Smooth muscle cell (in vitro differentiated cells): ENCODE results near the gene LTBP4. TPM values are rescaled to one million over a fixed set of nuclear protein-coding genes. Genes with fewer than 3 reads are reported as not detected.

Source experiments
- DNase-seq: peaks from one replicate; lab custom pipeline; 2025; ENCODE audit not compliant: unreplicated experiment; lab: John Stamatoyannopoulos, UW
- H2AFZ ChIP-seq: fragments of 200-600 bp; sonication (generic); 2 replicates; pipeline ENCODE4 v1.6.0; 2016; ENCODE audit warnings: antibody characterized with exemption, low read depth, mild to moderate bottlenecking
- H3F3A ChIP-seq: fragments of 200-600 bp; sonication (generic); 2 replicates; pipeline ENCODE4 v1.6.0; 2017; ENCODE audit warnings: antibody characterized with exemption, low read depth
- H3K27ac ChIP-seq: fragments of 200-600 bp; sonication (generic); 2 replicates; pipeline ENCODE4 v1.5.1; 2016; ENCODE audit warnings: low read depth, mild to moderate bottlenecking
- H3K27me3 ChIP-seq: fragments of 200-600 bp; sonication (generic); 2 replicates; pipeline ENCODE4 v1.6.1; 2016; ENCODE audit warnings: low read depth, mild to moderate bottlenecking
- H3K36me3 ChIP-seq: fragments of 200-600 bp; sonication (generic); 2 replicates; pipeline ENCODE4 v1.5.1; 2016; ENCODE audit warnings: low read depth
- H3K4me1 ChIP-seq: fragments of 200-600 bp; sonication (generic); 2 replicates; pipeline ENCODE4 v1.5.1; 2016; ENCODE audit warnings: low read depth
- H3K4me2 ChIP-seq: fragments of 200-600 bp; sonication (generic); 2 replicates; pipeline ENCODE4 v1.6.0; 2016; ENCODE audit warnings: mild to moderate bottlenecking
- H3K4me3 ChIP-seq: fragments of 200-600 bp; sonication (generic); 2 replicates; pipeline ENCODE4 v1.5.1; 2016; ENCODE audit warnings: mild to moderate bottlenecking
- H3K79me2 ChIP-seq: fragments of 200-600 bp; sonication (generic); 2 replicates; pipeline ENCODE4 v1.6.0; 2016; ENCODE audit warnings: low read depth, mild to moderate bottlenecking
- H3K9ac ChIP-seq: fragments of 200-600 bp; sonication (generic); 2 replicates; pipeline ENCODE4 v1.6.0; 2016; ENCODE audit warnings: low read depth
- H3K9me3 ChIP-seq: fragments of 200-600 bp; sonication (generic); replicated peaks from 2 replicates; pipeline ENCODE4 v1.5.1; 2016; ENCODE audit warnings: low read depth
- H4K20me1 ChIP-seq: fragments of 200-600 bp; sonication (generic); 2 replicates; pipeline ENCODE4 v1.6.0; 2016; ENCODE audit warnings: low read depth
- WGBS: methylation state at CpG from one replicate; pipeline ENCODE4 v1.1.7; 2016; ENCODE audit warnings: low lambda C conversion rate; 5-methylcytosine and 5-hydroxymethylcytosine counted together
- polyA plus RNA-seq: library from polyadenylated mRNA; unstranded; fragments of >200 nt; fragmentation: Nextera tagmentation; extraction: Ambion mirVana; gene quantifications from 2 replicates; pipeline ENCODE4 v1.2.1, GENCODE V29; 2016
- total RNA-seq: library from RNA; depleted of rRNA; stranded (reverse); fragments of >200 nt; gene quantifications from 2 replicates; pipeline ENCODE4 v1.2.3, GENCODE V29; 2014
- TF ChIP-seq, protein P1 (sequence below): fragments of 200-600 bp; sonication (generic); IDR thresholded peaks from 2 replicates; pipeline ENCODE4 v1.5.1; 2017; ENCODE audit warnings: borderline replicate concordance, mild to moderate bottlenecking, antibody characterized with exemption; ENCODE audit not compliant: insufficient read depth, poor library complexity, severe bottlenecking

The LTBP4 gene
- total and polyA plus RNA-seq, 2 experiments from 2014 or later: 38.5 to 188 TPM

GRCh38 chr19:40632311-40633036 is 31.3 kb downstream of the LTBP4 start:
- Histone ChIP-seq H3K36me3 (no peaks in the 10 kb centered on the region), H4K20me1 (no peaks in the 10 kb centered on the region), H3K4me1 (peaks cover 6% of the 10 kb centered on the region), H3K27me3 (no peaks in the 10 kb centered on the region), H3K4me3 (no peak overlapping the region), H3K4me2 (peak overlapping the region; percentile 78), H3K9me3 (no peaks in the 10 kb centered on the region), H3K9ac (no peak overlapping the region), H3K27ac (peak overlapping the region; percentile 62), H2AFZ (no peak overlapping the region), H3K79me2 (no peaks in the 10 kb centered on the region), H3F3A (peaks cover 9% of the 10 kb centered on the region)
- no peak for DNase-seq
- TF ChIP-seq, protein P1, sequence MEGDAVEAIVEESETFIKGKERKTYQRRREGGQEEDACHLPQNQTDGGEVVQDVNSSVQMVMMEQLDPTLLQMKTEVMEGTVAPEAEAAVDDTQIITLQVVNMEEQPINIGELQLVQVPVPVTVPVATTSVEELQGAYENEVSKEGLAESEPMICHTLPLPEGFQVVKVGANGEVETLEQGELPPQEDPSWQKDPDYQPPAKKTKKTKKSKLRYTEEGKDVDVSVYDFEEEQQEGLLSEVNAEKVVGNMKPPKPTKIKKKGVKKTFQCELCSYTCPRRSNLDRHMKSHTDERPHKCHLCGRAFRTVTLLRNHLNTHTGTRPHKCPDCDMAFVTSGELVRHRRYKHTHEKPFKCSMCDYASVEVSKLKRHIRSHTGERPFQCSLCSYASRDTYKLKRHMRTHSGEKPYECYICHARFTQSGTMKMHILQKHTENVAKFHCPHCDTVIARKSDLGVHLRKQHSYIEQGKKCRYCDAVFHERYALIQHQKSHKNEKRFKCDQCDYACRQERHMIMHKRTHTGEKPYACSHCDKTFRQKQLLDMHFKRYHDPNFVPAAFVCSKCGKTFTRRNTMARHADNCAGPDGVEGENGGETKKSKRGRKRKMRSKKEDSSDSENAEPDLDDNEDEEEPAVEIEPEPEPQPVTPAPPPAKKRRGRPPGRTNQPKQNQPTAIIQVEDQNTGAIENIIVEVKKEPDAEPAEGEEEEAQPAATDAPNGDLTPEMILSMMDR: no peak
- 60% methylated on average over 3 of the region's 3 CpGs for WGBS

GRCh38 chr19:40633207-40633606 is 32.0 kb downstream of the LTBP4 start:
- no peak overlapping the region for H2AFZ ChIP-seq
- peak overlapping the region; percentile 62 for H3K27ac ChIP-seq
- H3K4me2 ChIP-seq: peak overlapping the region; percentile 78
- no peaks in the 10 kb centered on the region for H3K9me3 ChIP-seq
- H3F3A ChIP-seq: peaks cover 9% of the 10 kb centered on the region
- DNase-seq: no peak
- H3K27me3 ChIP-seq: no peaks in the 10 kb centered on the region
- H3K4me1 ChIP-seq: peaks cover 6% of the 10 kb centered on the region
- H3K36me3 ChIP-seq: no peaks in the 10 kb centered on the region
- H3K9ac ChIP-seq: no peak overlapping the region
- no peaks in the 10 kb centered on the region for H3K79me2 ChIP-seq
- 12% methylated on average over 5 of the region's 5 CpGs for WGBS
- no peaks in the 10 kb centered on the region for H4K20me1 ChIP-seq
- no peak overlapping the region for H3K4me3 ChIP-seq
- TF ChIP-seq, protein P1: no peak

- Histone ChIP-seq H3K9ac (no peak overlapping the region), H3K4me1 (peaks cover 10% of the 10 kb centered on the region), H3K79me2 (no peaks in the 10 kb centered on the region), H3K27ac (no peak overlapping the region), H2AFZ (no peak overlapping the region), H3K4me2 (no peak overlapping the region), H3K9me3 (no peaks in the 10 kb centered on the region), H3F3A (peaks cover 9% of the 10 kb centered on the region), H3K36me3 (no peaks in the 10 kb centered on the region), H3K4me3 (no peak overlapping the region), H4K20me1 (no peaks in the 10 kb centered on the region), H3K27me3 (no peaks in the 10 kb centered on the region)
- no peak for DNase-seq
- TF ChIP-seq, protein P1: no peak
- 100% methylated on average over 1 of the region's 1 CpG for WGBS
Observed at GRCh38 chr19:40638327-40638726, 37.2 kb downstream of the LTBP4 start.

GRCh38 chr19:40639638-40639982 is 38.4 kb downstream of the LTBP4 start:
- Histone ChIP-seq H3K4me3 (no peak overlapping the region), H3F3A (no peaks in the 10 kb centered on the region), H3K79me2 (no peaks in the 10 kb centered on the region), H2AFZ (no peak overlapping the region), H3K9me3 (no peaks in the 10 kb centered on the region), H3K27ac (no peak overlapping the region), H3K27me3 (no peaks in the 10 kb centered on the region), H3K4me2 (no peak overlapping the region), H3K36me3 (no peaks in the 10 kb centered on the region), H3K4me1 (peaks cover 4% of the 10 kb centered on the region), H3K9ac (no peak overlapping the region), H4K20me1 (no peaks in the 10 kb centered on the region)
- TF ChIP-seq, protein P1: no peak
- 90% methylated on average over 6 of the region's 6 CpGs for WGBS
- no peak for DNase-seq
